ENCODE results near the gene TBX4.

- TF ChIP-seq CTCF (conservative IDR thresholded peaks at IDR 0.05) (no peak), EZH2 (IDR thresholded peaks at IDR 0.05; ENCODE audit: low read depth) (no peak)
Measured at GRCh38 chr17:61431594-61432311, 20.5 kb upstream of the TBX4 start.

Measured in PC-9 (cell line).